HepG2 (cell line): ENCODE results near the gene SPAG7. TPM values are rescaled to one million over a fixed set of nuclear protein-coding genes. Genes with fewer than 3 reads are reported as not detected.

Experiments
- CCAR2 ChIP-seq: fragments of 200-400 bp; formaldehyde crosslinking; optimal IDR thresholded peaks from 2 replicates; pipeline ENCODE3; 2018; ENCODE audit warnings: low read depth, mild to moderate bottlenecking, low read length, moderate library complexity
- EZH2 ChIP-seq: conservative IDR thresholded peaks from 2 replicates; pipeline ENCODE4 v1.6.1; 2012; ENCODE audit warnings: mild to moderate bottlenecking, low read depth, low read length, moderate library complexity
- FIP1L1 ChIP-seq: fragments of 200-400 bp; formaldehyde crosslinking; IDR thresholded peaks from 2 replicates; pipeline ENCODE4 v1.6.1; 2018; ENCODE audit warnings: low read depth, mild to moderate bottlenecking, low read length, moderate library complexity, borderline replicate concordance; ENCODE audit not compliant: insufficient read depth
- HDAC1 ChIP-seq: sonication (generic); formaldehyde crosslinking; IDR thresholded peaks from 2 replicates; pipeline ENCODE4 v1.5.1; 2020; ENCODE audit warnings: mild to moderate bottlenecking, missing genetic modification reagents
- IRF2 ChIP-seq: IDR thresholded peaks from 2 replicates; pipeline ENCODE4 v1.6.1; 2018; ENCODE audit warnings: missing genetic modification reagents, missing compliant biosample characterization
- MXD4 ChIP-seq: IDR thresholded peaks from 2 replicates; pipeline ENCODE4 v1.6.1; 2016; ENCODE audit warnings: mild to moderate bottlenecking, missing biosample characterization, missing genetic modification reagents
- RBM22 ChIP-seq: fragments of 200-400 bp; formaldehyde crosslinking; optimal IDR thresholded peaks from 2 replicates; pipeline ENCODE3; 2017; ENCODE audit warnings: mild to moderate bottlenecking, low read length, moderate library complexity
- RORA ChIP-seq: sonication (generic); formaldehyde crosslinking; IDR thresholded peaks from 2 replicates; pipeline ENCODE4 v1.5.0; 2020; ENCODE audit warnings: mild to moderate bottlenecking, missing genetic modification reagents, moderate library complexity
- SNRNP70 ChIP-seq: fragments of 200-400 bp; formaldehyde crosslinking; IDR thresholded peaks from 2 replicates; pipeline ENCODE4 v1.6.1; 2017; ENCODE audit warnings: mild to moderate bottlenecking, low read depth, low read length, moderate library complexity
- SRF ChIP-seq: IDR thresholded peaks from 2 replicates; pipeline ENCODE4 v1.6.1; 2011; ENCODE audit warnings: mild to moderate bottlenecking, low read depth, low read length, moderate library complexity
- TRIM24 ChIP-seq: sonication (generic); formaldehyde crosslinking; IDR thresholded peaks from 2 replicates; pipeline ENCODE4 v1.8.0; 2022; ENCODE audit warnings: mild to moderate bottlenecking, missing genetic modification reagents
- ZFYVE20 ChIP-seq: sonication (generic); formaldehyde crosslinking; IDR thresholded peaks from 2 replicates; pipeline ENCODE4 v1.8.0; 2023; ENCODE audit warnings: low read depth, mild to moderate bottlenecking, moderate library complexity, missing genetic modification reagents, borderline replicate concordance
- ZNF205 ChIP-seq: IDR thresholded peaks from 2 replicates; pipeline ENCODE4 v1.6.1; 2018; ENCODE audit warnings: missing biosample characterization, missing genetic modification reagents
- ZNF614 ChIP-seq: IDR thresholded peaks from 2 replicates; pipeline ENCODE4 v1.6.1; 2018; ENCODE audit warnings: missing biosample characterization, missing genetic modification reagents, inconsistent platforms, borderline replicate concordance
- ZNF891 ChIP-seq: sonication (generic); formaldehyde crosslinking; IDR thresholded peaks from 2 replicates; pipeline ENCODE4 v1.5.0; 2020; ENCODE audit warnings: mild to moderate bottlenecking, missing genetic modification reagents
- polyA plus RNA-seq, 8 experiments: library from polyadenylated mRNA; depleted of rRNA in 3 of 8; stranded (reverse) in 7 of 8; unstranded in 1 of 8; fragments of >200 nt; fragmentation: Illumina TruSeq in 4 of 8; extraction: Trizol in 4 of 8; gene quantifications; 2 replicates each; pipeline versions ENCODE4 v1.2.1 to v1.2.3, GENCODE V29; 2011 to 2016; ENCODE audit warnings: low read depth in 4 of 8, missing spikeins in 1 of 8, mixed read lengths in 1 of 8; ENCODE audit not compliant: insufficient read depth in 1 of 8
- total RNA-seq, 5 experiments: library from RNA; depleted of rRNA; stranded (reverse); fragments of >200 nt; fragmentation: Illumina TruSeq; extraction: Trizol; gene quantifications; 2 replicates each; pipeline ENCODE4 v1.2.3, GENCODE V29; 2016; ENCODE audit warnings: low read depth in 1 of 5
- TF ChIP-seq, protein P1 (sequence below): IDR thresholded peaks from 2 replicates; pipeline ENCODE4 v1.6.1; 2016; ENCODE audit warnings: mild to moderate bottlenecking
- TF ChIP-seq, protein P2 (sequence below): sonication (generic); formaldehyde crosslinking; IDR thresholded peaks from 2 replicates; pipeline ENCODE4 v1.5.0; 2020; ENCODE audit warnings: mild to moderate bottlenecking, missing genetic modification reagents, borderline replicate concordance
- TF ChIP-seq, protein P3 (sequence below): sonication (generic); formaldehyde crosslinking; IDR thresholded peaks from 2 replicates; pipeline ENCODE4 v1.8.1; 2023; ENCODE audit warnings: mild to moderate bottlenecking, moderate library complexity, missing genetic modification reagents
- TF ChIP-seq, protein P4 (sequence below): sonication (generic); formaldehyde crosslinking; IDR thresholded peaks from 2 replicates; pipeline ENCODE4 v1.4.0; 2020; ENCODE audit warnings: mild to moderate bottlenecking, low read depth, missing genetic modification reagents
- TF ChIP-seq, protein P5 (sequence below): fragments of 450-650 bp; IDR thresholded peaks from 2 replicates; pipeline ENCODE4 v1.6.1; 2016
- TF ChIP-seq, protein P6 (sequence below): IDR thresholded peaks from 2 replicates; pipeline ENCODE4 v1.6.1; 2016; ENCODE audit warnings: control low read depth

SPAG7 gene
- total and polyA plus RNA-seq, 2 of the 13 experiments (the other 11 are each of a cell fraction or from before 2014, with no cell fraction given): 51.0 to 59.0 TPM

DNA sequence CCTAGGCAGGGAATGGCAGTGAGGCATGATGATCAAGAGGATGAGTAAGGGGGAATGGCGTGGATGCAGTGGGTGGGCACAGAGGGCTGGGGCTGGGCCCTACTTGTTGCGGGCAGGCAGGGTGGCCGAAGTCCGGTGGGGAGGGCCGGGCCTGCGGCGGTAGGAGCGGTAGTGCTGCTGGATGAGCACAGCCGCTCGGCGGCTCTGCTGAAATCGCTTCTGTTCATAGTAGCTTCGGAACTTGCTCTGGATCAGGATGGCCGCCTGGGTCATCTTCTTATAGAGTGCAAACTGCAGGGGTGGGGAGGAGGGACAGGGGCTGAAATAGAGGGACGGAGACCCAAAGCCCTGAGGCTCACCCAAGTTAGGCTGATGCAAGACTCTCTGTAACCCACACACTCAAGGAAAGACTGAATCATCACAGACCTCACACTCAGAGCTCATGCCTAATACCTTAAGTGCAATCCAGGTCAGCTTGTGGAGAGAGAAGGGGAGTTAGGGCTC, 1.5 kb upstream of the SPAG7 start (continued):
- no peak for TF ChIP-seq TRIM24
- TF ChIP-seq, protein P1, sequence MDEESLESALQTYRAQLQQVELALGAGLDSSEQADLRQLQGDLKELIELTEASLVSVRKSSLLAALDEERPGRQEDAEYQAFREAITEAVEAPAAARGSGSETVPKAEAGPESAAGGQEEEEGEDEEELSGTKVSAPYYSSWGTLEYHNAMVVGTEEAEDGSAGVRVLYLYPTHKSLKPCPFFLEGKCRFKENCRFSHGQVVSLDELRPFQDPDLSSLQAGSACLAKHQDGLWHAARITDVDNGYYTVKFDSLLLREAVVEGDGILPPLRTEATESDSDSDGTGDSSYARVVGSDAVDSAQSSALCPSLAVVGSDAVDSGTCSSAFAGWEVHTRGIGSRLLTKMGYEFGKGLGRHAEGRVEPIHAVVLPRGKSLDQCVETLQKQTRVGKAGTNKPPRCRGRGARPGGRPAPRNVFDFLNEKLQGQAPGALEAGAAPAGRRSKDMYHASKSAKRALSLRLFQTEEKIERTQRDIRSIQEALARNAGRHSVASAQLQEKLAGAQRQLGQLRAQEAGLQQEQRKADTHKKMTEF (CRISPR knock-in tag): no peak
- TF ChIP-seq RORA (CRISPR knock-in tag): no peak
- TF ChIP-seq EZH2: no peak
- TF ChIP-seq, protein P2, sequence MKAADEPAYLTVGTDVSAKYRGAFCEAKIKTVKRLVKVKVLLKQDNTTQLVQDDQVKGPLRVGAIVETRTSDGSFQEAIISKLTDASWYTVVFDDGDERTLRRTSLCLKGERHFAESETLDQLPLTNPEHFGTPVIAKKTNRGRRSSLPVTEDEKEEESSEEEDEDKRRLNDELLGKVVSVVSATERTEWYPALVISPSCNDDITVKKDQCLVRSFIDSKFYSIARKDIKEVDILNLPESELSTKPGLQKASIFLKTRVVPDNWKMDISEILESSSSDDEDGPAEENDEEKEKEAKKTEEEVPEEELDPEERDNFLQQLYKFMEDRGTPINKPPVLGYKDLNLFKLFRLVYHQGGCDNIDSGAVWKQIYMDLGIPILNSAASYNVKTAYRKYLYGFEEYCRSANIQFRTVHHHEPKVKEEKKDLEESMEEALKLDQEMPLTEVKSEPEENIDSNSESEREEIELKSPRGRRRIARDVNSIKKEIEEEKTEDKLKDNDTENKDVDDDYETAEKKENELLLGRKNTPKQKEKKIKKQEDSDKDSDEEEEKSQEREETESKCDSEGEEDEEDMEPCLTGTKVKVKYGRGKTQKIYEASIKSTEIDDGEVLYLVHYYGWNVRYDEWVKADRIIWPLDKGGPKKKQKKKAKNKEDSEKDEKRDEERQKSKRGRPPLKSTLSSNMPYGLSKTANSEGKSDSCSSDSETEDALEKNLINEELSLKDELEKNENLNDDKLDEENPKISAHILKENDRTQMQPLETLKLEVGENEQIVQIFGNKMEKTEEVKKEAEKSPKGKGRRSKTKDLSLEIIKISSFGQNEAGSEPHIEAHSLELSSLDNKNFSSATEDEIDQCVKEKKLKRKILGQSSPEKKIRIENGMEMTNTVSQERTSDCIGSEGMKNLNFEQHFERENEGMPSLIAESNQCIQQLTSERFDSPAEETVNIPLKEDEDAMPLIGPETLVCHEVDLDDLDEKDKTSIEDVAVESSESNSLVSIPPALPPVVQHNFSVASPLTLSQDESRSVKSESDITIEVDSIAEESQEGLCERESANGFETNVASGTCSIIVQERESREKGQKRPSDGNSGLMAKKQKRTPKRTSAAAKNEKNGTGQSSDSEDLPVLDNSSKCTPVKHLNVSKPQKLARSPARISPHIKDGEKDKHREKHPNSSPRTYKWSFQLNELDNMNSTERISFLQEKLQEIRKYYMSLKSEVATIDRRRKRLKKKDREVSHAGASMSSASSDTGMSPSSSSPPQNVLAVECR (CRISPR knock-in tag): no peak
- TF ChIP-seq CCAR2: no peak
- TF ChIP-seq FIP1L1: no peak
- 0 out of 2 replicates have a peak, but pooled peaks have one; percentile 9 for TF ChIP-seq ZNF891 (CRISPR knock-in tag)
- 0 out of 2 replicates have a peak, but pooled peaks have one; percentile 9 for TF ChIP-seq HDAC1 (CRISPR knock-in tag)
- no peak for TF ChIP-seq MXD4 (CRISPR knock-in tag)
- TF ChIP-seq, protein P3, sequence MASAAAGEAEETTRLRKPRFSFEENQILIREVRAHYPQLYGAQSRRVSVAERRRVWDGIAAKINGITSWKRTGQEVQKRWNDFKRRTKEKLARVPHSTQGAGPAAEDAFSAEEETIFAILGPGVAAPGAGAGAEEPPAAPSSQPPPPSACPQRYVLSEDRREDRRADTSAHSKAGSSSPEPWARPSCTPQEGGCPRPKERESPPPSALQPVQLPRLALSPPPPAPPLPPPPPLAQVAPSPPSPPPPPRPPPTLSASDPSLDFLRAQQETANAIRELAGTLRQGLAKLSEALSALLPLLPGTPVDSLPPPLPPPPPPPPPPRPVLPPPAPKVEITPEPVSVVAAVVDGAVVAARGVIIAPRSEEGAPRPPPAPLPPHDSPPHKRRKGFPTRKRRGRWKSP (CRISPR knock-in tag): no peak
- TF ChIP-seq SRF: no peak
- no peak for TF ChIP-seq ZFYVE20 (CRISPR knock-in tag)
- TF ChIP-seq, protein P4, sequence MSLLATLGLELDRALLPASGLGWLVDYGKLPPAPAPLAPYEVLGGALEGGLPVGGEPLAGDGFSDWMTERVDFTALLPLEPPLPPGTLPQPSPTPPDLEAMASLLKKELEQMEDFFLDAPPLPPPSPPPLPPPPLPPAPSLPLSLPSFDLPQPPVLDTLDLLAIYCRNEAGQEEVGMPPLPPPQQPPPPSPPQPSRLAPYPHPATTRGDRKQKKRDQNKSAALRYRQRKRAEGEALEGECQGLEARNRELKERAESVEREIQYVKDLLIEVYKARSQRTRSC (CRISPR knock-in tag): no peak
- no peak for TF ChIP-seq ZNF205 (CRISPR knock-in tag)
- no peak for TF ChIP-seq RBM22
- no peak for TF ChIP-seq SNRNP70
- no peak for TF ChIP-seq ZNF614 (CRISPR knock-in tag)
- no peak for TF ChIP-seq IRF2 (CRISPR knock-in tag)
- TF ChIP-seq, protein P5, sequence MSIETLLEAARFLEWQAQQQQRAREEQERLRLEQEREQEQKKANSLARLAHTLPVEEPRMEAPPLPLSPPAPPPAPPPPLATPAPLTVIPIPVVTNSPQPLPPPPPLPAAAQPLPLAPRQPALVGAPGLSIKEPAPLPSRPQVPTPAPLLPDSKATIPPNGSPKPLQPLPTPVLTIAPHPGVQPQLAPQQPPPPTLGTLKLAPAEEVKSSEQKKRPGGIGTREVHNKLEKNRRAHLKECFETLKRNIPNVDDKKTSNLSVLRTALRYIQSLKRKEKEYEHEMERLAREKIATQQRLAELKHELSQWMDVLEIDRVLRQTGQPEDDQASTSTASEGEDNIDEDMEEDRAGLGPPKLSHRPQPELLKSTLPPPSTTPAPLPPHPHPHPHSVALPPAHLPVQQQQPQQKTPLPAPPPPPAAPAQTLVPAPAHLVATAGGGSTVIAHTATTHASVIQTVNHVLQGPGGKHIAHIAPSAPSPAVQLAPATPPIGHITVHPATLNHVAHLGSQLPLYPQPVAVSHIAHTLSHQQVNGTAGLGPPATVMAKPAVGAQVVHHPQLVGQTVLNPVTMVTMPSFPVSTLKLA: no peak
- TF ChIP-seq, protein P6, sequence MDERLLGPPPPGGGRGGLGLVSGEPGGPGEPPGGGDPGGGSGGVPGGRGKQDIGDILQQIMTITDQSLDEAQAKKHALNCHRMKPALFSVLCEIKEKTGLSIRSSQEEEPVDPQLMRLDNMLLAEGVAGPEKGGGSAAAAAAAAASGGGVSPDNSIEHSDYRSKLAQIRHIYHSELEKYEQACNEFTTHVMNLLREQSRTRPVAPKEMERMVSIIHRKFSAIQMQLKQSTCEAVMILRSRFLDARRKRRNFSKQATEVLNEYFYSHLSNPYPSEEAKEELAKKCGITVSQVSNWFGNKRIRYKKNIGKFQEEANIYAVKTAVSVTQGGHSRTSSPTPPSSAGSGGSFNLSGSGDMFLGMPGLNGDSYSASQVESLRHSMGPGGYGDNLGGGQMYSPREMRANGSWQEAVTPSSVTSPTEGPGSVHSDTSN (CRISPR knock-in tag): no peak
